ENCODE data around the gene TMEM131.
"Not testable (repeated sequence)": the region's sequence is repeated elsewhere in the genome, so short reads cannot be mapped to it uniquely, and the experiment has no call there.

The TMEM131 gene

GRCh38 chr2:97910403-97911205 lies 85.1 kb downstream of the TMEM131 start:
- DNase-seq, result no peak

GRCh38 chr2:97908208-97908676 lies 87.5 kb downstream of the TMEM131 start:
- DNase-seq, result no peak

- DNase-seq, result no peak
These were observed 88.2 kb downstream of the TMEM131 start for GRCh38 chr2:97907369-97908100.

- no peak for DNase-seq
These were observed 89.4 kb downstream of the TMEM131 start for GRCh38 chr2:97906307-97906706.

GRCh38 chr2:97905294-97905693 lies 90.5 kb downstream of the TMEM131 start:
- no peak for DNase-seq

- no peak for DNase-seq
These were observed 93.9 kb downstream of the TMEM131 start for GRCh38 chr2:97901862-97902261.

GRCh38 chr2:97900806-97901205 lies 94.9 kb downstream of the TMEM131 start:
- DNase-seq, result no peak

- DNase-seq, result not testable (repeated sequence)
These were observed 102.7 kb downstream of the TMEM131 start for GRCh38 chr2:97893042-97893441.

GRCh38 chr2:97891611-97892010 lies 104.1 kb downstream of the TMEM131 start:
- DNase-seq, result no peak

GRCh38 chr2:97889156-97889555 lies 106.6 kb downstream of the TMEM131 start:
- no peak for DNase-seq

GRCh38 chr2:97885841-97886240 lies 109.9 kb downstream of the TMEM131 start:
- DNase-seq, result peak in 1 of 2 experiments; percentile 2

- no peak for DNase-seq
These were observed 115.4 kb downstream of the TMEM131 start for GRCh38 chr2:97880334-97880733.

GRCh38 chr2:97878865-97879264 lies 116.9 kb downstream of the TMEM131 start:
- DNase-seq, result no peak

- DNase-seq, result not testable (repeated sequence)
These were observed 117.4 kb downstream of the TMEM131 start for GRCh38 chr2:97878317-97878716.

GRCh38 chr2:97871096-97871780 lies 124.5 kb downstream of the TMEM131 start:
- no peak for DNase-seq

- DNase-seq, result no peak
These were observed 125.3 kb downstream of the TMEM131 start for GRCh38 chr2:97870396-97870843.

GRCh38 chr2:97869722-97870346 lies 125.9 kb downstream of the TMEM131 start:
- no peak for DNase-seq

- no peak for DNase-seq
These were observed 126.6 kb downstream of the TMEM131 start for GRCh38 chr2:97868986-97869721.

GRCh38 chr2:97863829-97864228 lies 131.9 kb downstream of the TMEM131 start:
- DNase-seq, result no peak

GRCh38 chr2:97861177-97861576 lies 134.6 kb downstream of the TMEM131 start:
- no peak for DNase-seq

GRCh38 chr2:97858442-97858841 lies 137.3 kb downstream of the TMEM131 start:
- no peak for DNase-seq

GRCh38 chr2:97857553-97857952 lies 138.2 kb downstream of the TMEM131 start:
- DNase-seq, result peak in 1 of 2 experiments; percentile 4
